Liver (tissue), 9 donors: Measurements from ENCODE around the gene RANBP17. TPM values are rescaled to one million over a fixed set of nuclear protein-coding genes. Genes with fewer than 3 reads are reported as not detected.

Source experiments
- DNase-seq: peaks from one replicate; pipeline ENCODE4 v3.0.0-alpha.2; 2017; ENCODE audit warnings: low spot score
- H3K27ac ChIP-seq, 2 donors: one replicate each; pipeline ENCODE4 v1.7.0; 2013; ENCODE audit warnings: inconsistent platforms in 2 of 2, low read length in 2 of 2, control low read depth in 1 of 2, low read depth in 1 of 2, mild to moderate bottlenecking in 1 of 2
- H3K27me3 ChIP-seq, 4 donors: one replicate each; pipeline versions ENCODE4 v1.6.1 to v1.7.0; 2013; ENCODE audit warnings: low read length in 3 of 4, inconsistent platforms in 1 of 4, mild to moderate bottlenecking in 1 of 4, moderate library complexity in 1 of 4; ENCODE audit not compliant: control insufficient read depth in 4 of 4, insufficient read depth in 4 of 4
- H3K36me3 ChIP-seq, 4 donors: one replicate each; pipeline versions ENCODE4 v1.6.1 to v1.7.0; 2013; ENCODE audit warnings: low read length in 3 of 4, mild to moderate bottlenecking in 3 of 4, low read depth in 1 of 4, moderate library complexity in 1 of 4; ENCODE audit not compliant: control insufficient read depth in 4 of 4, insufficient read depth in 3 of 4
- H3K4me1 ChIP-seq, 4 donors: one replicate each; pipeline versions ENCODE4 v1.6.1 to v1.7.0; 2013; ENCODE audit warnings: low read length in 3 of 4, mild to moderate bottlenecking in 3 of 4, moderate library complexity in 1 of 4; ENCODE audit not compliant: control insufficient read depth in 4 of 4, insufficient read depth in 4 of 4
- H3K4me3 ChIP-seq, 3 donors: one replicate each; pipeline versions ENCODE4 v1.6.1 to v1.7.0; 2013; ENCODE audit warnings: low read length in 3 of 3, control low read depth in 1 of 3, low read depth in 1 of 3, mild to moderate bottlenecking in 1 of 3
- H3K9ac ChIP-seq, 2 donors: one replicate each; pipeline ENCODE4 v1.7.0; 2013; ENCODE audit warnings: low read length in 2 of 2, mild to moderate bottlenecking in 2 of 2, moderate library complexity in 2 of 2, control low read depth in 1 of 2, low read depth in 1 of 2
- H3K9me3 ChIP-seq, 4 donors: one replicate each; pipeline versions ENCODE4 v1.6.1 to v1.7.0; 2013; ENCODE audit warnings: low read length in 3 of 4; ENCODE audit not compliant: control insufficient read depth in 4 of 4
- EGR1 ChIP-seq, 2 donors: IDR thresholded peaks; 2 replicates each; pipeline ENCODE4 v1.6.1; 2016 to 2018; ENCODE audit warnings: antibody characterized with exemption in 2 of 2, low read depth in 2 of 2
- FOXA1 ChIP-seq: IDR thresholded peaks from 2 replicates; pipeline ENCODE4 v1.6.1; 2016; ENCODE audit warnings: antibody characterized with exemption
- FOXA2 ChIP-seq: IDR thresholded peaks from 2 replicates; pipeline ENCODE4 v1.6.1; 2016; ENCODE audit warnings: antibody characterized with exemption
- GABPA ChIP-seq, 2 donors: IDR thresholded peaks in 1 of 2; conservative IDR thresholded peaks in 1 of 2; 2 replicates each; pipeline ENCODE4 v1.6.1; 2016; ENCODE audit warnings: antibody characterized with exemption in 2 of 2, mild to moderate bottlenecking in 1 of 2, moderate library complexity in 1 of 2
- HNF4A ChIP-seq, 2 donors: conservative IDR thresholded peaks; 2 replicates each; pipeline ENCODE4 v1.6.1; 2016; ENCODE audit warnings: antibody characterized with exemption in 2 of 2, mild to moderate bottlenecking in 2 of 2
- HNF4G ChIP-seq: IDR thresholded peaks from 2 replicates; pipeline ENCODE4 v1.6.1; 2016; ENCODE audit warnings: antibody characterized with exemption
- JUND ChIP-seq, 2 donors: IDR thresholded peaks; 2 replicates each; pipeline ENCODE4 v1.6.1; 2016; ENCODE audit warnings: antibody characterized with exemption in 2 of 2
- MAX ChIP-seq: IDR thresholded peaks from 2 replicates; pipeline ENCODE4 v1.6.1; 2016; ENCODE audit warnings: antibody characterized with exemption
- NR2F2 ChIP-seq: IDR thresholded peaks from 2 replicates; pipeline ENCODE4 v1.6.1; 2016; ENCODE audit warnings: antibody characterized with exemption
- RAD21 ChIP-seq, 2 donors: IDR thresholded peaks; 2 replicates each; pipeline ENCODE4 v1.6.1; 2016; ENCODE audit warnings: antibody characterized with exemption in 2 of 2, mild to moderate bottlenecking in 2 of 2
- RXRA ChIP-seq, 2 donors: IDR thresholded peaks; 2 replicates each; pipeline ENCODE4 v1.6.1; 2017 to 2018; ENCODE audit warnings: antibody characterized with exemption in 2 of 2, mild to moderate bottlenecking in 1 of 2
- SP1 ChIP-seq: IDR thresholded peaks from 2 replicates; pipeline ENCODE4 v1.6.1; 2018; ENCODE audit warnings: antibody characterized with exemption, mild to moderate bottlenecking
- TAF1 ChIP-seq: conservative IDR thresholded peaks from 2 replicates; pipeline ENCODE4 v1.6.1; 2016; ENCODE audit warnings: antibody characterized with exemption, mild to moderate bottlenecking
- YY1 ChIP-seq: IDR thresholded peaks from 2 replicates; pipeline ENCODE4 v1.6.1; 2016; ENCODE audit warnings: antibody characterized with exemption, mild to moderate bottlenecking
- ZBTB33 ChIP-seq: IDR thresholded peaks from 2 replicates; pipeline ENCODE4 v1.6.1; 2016; ENCODE audit warnings: antibody characterized with exemption
- WGBS: extraction: QIAGEN DNeasy Blood & Tissue Kit; methylation state at CpG from one replicate; pipeline ENCODE4 v1.1.7; 2013; 5-methylcytosine and 5-hydroxymethylcytosine counted together
- polyA plus RNA-seq, 2 donors: library from polyadenylated mRNA; stranded (reverse) in 1 of 2; unstranded in 1 of 2; fragments of 200-250 nt in 1 of 2; fragments of >200 nt in 1 of 2; fragmentation: Nextera tagmentation in 1 of 2; extraction: Ambion mirVana in 1 of 2; gene quantifications; one replicate each; pipeline versions ENCODE4 v1.2.1 to v1.2.3, GENCODE V29; 2013 to 2015
- total RNA-seq, 2 donors: library from RNA; depleted of rRNA; stranded (reverse); fragments of >200 nt; gene quantifications; one replicate each; pipeline ENCODE4 v1.2.3, GENCODE V29; 2014
- TF ChIP-seq, protein P1 (sequence below): IDR thresholded peaks from 2 replicates; pipeline ENCODE4 v1.6.1; 2016; ENCODE audit warnings: antibody characterized with exemption, mild to moderate bottlenecking
- TF ChIP-seq, protein P2 (sequence below): fragments of 150-350 bp; IDR thresholded peaks from 2 replicates; pipeline ENCODE4 v1.5.1; 2017; ENCODE audit warnings: improper control_type of control experiment, low read depth, low read length; ENCODE audit not compliant: missing input control
- donor health status: healthy.
- donor health status: healthy.
- donor health status: healthy.
- donor health status: healthy.
- donor health status: healthy.

RANBP17 gene
- total and polyA plus RNA-seq, 4 donors, result 0.83 to 10.8 (median 7.9) TPM

DNA sequence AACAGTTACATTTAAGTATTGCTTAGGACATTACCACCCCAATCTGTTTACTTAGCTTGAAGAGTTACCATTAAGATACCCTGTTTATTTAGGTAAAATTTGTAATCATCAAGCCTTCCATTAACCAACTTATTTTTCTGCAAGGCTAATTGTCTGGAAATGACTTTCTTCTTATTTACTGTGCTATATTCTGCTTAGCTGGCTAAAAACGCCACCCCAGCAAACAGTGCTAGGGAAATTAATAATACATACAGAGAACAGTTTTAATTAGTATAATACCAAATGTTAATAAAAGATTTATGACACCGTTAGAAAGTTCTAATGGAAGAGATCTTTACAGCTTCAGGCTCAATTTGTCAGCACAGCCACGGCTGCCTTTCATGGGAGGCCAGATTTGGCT is 461.2 kb downstream of the RANBP17 start:
- H3K27me3 ChIP-seq, result peaks cover 0 to 9% (median 6%) of the 10 kb centered on the region in 4 donors
- no peaks in the 10 kb centered on the region for H3K4me1 ChIP-seq
- H3K9me3 ChIP-seq, result no peaks in the 10 kb centered on the region
- no peak for TF ChIP-seq GABPA (IDR thresholded peaks at IDR 0.05 in 1 of 2, conservative IDR thresholded peaks at IDR 0.05 in 1 of 2)
- TF ChIP-seq RXRA (IDR thresholded peaks at IDR 0.05), result no peak
- TF ChIP-seq EGR1 (IDR thresholded peaks at IDR 0.05; ENCODE audit: low read depth in 2 of 2), result no peak
- TF ChIP-seq RAD21 (IDR thresholded peaks at IDR 0.05), result no peak
- no peak for TF ChIP-seq FOXA1
- H3K27ac ChIP-seq, result no peak overlapping the region
- DNase-seq, result no peak
- H3K4me3 ChIP-seq, result no peak overlapping the region
- WGBS, result 67% methylated on average over 3 of the region's 3 CpGs
- no peak overlapping the region for H3K9ac ChIP-seq
- H3K36me3 ChIP-seq, result no peaks in the 10 kb centered on the region

- H3K36me3 ChIP-seq, result no peaks in the 10 kb centered on the region
- 46% methylated on average over 20 of the region's 20 CpGs for WGBS
- H3K9ac ChIP-seq, result no peak overlapping the region
- no peak overlapping the region for H3K27ac ChIP-seq
- no peaks in the 10 kb centered on the region for H3K4me1 ChIP-seq
- TF ChIP-seq, protein P1, sequence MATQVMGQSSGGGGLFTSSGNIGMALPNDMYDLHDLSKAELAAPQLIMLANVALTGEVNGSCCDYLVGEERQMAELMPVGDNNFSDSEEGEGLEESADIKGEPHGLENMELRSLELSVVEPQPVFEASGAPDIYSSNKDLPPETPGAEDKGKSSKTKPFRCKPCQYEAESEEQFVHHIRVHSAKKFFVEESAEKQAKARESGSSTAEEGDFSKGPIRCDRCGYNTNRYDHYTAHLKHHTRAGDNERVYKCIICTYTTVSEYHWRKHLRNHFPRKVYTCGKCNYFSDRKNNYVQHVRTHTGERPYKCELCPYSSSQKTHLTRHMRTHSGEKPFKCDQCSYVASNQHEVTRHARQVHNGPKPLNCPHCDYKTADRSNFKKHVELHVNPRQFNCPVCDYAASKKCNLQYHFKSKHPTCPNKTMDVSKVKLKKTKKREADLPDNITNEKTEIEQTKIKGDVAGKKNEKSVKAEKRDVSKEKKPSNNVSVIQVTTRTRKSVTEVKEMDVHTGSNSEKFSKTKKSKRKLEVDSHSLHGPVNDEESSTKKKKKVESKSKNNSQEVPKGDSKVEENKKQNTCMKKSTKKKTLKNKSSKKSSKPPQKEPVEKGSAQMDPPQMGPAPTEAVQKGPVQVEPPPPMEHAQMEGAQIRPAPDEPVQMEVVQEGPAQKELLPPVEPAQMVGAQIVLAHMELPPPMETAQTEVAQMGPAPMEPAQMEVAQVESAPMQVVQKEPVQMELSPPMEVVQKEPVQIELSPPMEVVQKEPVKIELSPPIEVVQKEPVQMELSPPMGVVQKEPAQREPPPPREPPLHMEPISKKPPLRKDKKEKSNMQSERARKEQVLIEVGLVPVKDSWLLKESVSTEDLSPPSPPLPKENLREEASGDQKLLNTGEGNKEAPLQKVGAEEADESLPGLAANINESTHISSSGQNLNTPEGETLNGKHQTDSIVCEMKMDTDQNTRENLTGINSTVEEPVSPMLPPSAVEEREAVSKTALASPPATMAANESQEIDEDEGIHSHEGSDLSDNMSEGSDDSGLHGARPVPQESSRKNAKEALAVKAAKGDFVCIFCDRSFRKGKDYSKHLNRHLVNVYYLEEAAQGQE, result no peak
- no peak for TF ChIP-seq YY1
- no peak for TF ChIP-seq FOXA2
- TF ChIP-seq MAX, result no peak
- no peak for TF ChIP-seq FOXA1
- no peak for TF ChIP-seq RXRA (IDR thresholded peaks at IDR 0.05)
- TF ChIP-seq EGR1 (IDR thresholded peaks at IDR 0.05; ENCODE audit: low read depth in 2 of 2), result no peak
- TF ChIP-seq ZBTB33, result no peak
- no peak for TF ChIP-seq TAF1
- TF ChIP-seq SP1, result no peak
- TF ChIP-seq, protein P2, sequence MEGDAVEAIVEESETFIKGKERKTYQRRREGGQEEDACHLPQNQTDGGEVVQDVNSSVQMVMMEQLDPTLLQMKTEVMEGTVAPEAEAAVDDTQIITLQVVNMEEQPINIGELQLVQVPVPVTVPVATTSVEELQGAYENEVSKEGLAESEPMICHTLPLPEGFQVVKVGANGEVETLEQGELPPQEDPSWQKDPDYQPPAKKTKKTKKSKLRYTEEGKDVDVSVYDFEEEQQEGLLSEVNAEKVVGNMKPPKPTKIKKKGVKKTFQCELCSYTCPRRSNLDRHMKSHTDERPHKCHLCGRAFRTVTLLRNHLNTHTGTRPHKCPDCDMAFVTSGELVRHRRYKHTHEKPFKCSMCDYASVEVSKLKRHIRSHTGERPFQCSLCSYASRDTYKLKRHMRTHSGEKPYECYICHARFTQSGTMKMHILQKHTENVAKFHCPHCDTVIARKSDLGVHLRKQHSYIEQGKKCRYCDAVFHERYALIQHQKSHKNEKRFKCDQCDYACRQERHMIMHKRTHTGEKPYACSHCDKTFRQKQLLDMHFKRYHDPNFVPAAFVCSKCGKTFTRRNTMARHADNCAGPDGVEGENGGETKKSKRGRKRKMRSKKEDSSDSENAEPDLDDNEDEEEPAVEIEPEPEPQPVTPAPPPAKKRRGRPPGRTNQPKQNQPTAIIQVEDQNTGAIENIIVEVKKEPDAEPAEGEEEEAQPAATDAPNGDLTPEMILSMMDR, result no peak
- TF ChIP-seq RAD21 (IDR thresholded peaks at IDR 0.05), result no peak
- no peak for TF ChIP-seq JUND (IDR thresholded peaks at IDR 0.05)
- no peak for TF ChIP-seq HNF4A (conservative IDR thresholded peaks at IDR 0.05)
- no peak for TF ChIP-seq GABPA (IDR thresholded peaks at IDR 0.05 in 1 of 2, conservative IDR thresholded peaks at IDR 0.05 in 1 of 2)
- no peak for TF ChIP-seq NR2F2
- TF ChIP-seq HNF4G, result no peak
- no peak for DNase-seq
- no peaks in the 10 kb centered on the region for H3K9me3 ChIP-seq
- H3K4me3 ChIP-seq, result no peak overlapping the region
- peaks cover 0 to 5% (median 2%) of the 10 kb centered on the region in 4 donors for H3K27me3 ChIP-seq
Observed at GRCh38 chr5:171323806-171324632, 462.2 kb downstream of the RANBP17 start.
